Measurements from ENCODE around the gene JPH2.
"Not testable (repeated sequence)": the region's sequence is repeated elsewhere in the genome, so short reads cannot be mapped to it uniquely, and the experiment has no call there.

JPH2 gene

GRCh38 chr20:44211177-44212039 is 24.4 kb upstream of the JPH2 start:
- peak; percentile 54 for DNase-seq (ENCODE audit: low spot score)

GRCh38 chr20:44210406-44211176 is 23.6 kb upstream of the JPH2 start, which contains the start of gene OSER1:
Gene OSER1, minus strand, starts transcription at chr20:44210771. Its CDS starts 3,814 bp downstream, at chr20:44206957.
- peak; percentile 98 for DNase-seq (ENCODE audit: low spot score)

- no peak for DNase-seq (ENCODE audit: low spot score)
Measured at GRCh38 chr20:44209686-44210405, 22.9 kb upstream of the JPH2 start.

DNA sequence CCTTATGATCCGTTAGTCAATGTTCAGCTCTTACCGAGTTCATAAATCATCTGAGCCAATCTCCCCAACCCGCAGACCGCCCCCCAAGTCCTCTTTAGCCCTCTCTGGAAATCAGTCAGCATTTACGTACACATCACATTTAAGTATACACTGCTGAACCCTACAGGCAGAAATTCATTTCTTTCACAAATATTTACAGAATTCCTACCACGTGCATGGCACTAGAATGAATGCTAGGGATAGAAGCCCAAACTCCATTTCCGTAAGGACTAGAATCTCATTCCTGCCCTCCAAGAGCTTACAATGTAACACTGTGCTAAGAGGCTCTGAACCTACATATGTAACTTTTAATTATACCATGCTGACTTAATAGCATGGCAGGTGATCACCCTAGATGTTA is 21.8 kb upstream of the JPH2 start:
- no peak for DNase-seq (ENCODE audit: low spot score)

- DNase-seq (ENCODE audit: low spot score), result no peak
Measured at GRCh38 chr20:44208165-44208564, 21.2 kb upstream of the JPH2 start.

DNA sequence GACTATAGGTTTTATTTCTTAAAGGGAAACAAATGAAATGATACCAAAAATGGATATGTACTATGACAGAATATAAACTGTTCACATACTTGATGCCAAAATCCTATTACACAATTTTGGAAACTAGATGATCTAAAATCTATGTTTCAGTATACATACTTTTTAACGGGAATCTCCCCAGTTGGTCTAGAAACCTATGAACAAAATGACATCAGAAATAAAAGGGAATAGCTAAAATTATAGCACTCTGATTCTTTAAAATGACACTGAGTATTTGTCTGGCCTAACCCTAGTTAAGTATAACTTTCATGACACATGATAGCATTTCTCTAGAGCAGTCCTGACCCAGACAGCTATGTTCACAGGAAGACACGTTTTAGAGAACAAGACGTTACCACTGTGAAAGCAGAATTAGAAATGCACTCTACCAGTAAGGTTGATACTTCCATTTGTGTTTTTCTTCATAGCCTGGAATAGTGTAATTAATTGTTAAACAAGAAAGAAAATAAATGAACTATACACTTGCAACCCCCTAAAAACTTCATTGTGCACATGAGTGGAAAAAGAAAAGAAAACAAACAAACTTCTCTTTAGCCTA is 20.2 kb upstream of the JPH2 start:
- no peak for DNase-seq (ENCODE audit: low spot score)

GRCh38 chr20:44206132-44206531 is 19.1 kb upstream of the JPH2 start:
- DNase-seq (ENCODE audit: low spot score), result no peak

- DNase-seq (ENCODE audit: low spot score), result no peak
Measured at GRCh38 chr20:44204832-44205215, 17.8 kb upstream of the JPH2 start.

GRCh38 chr20:44204156-44204831 is 17.3 kb upstream of the JPH2 start:
- DNase-seq (ENCODE audit: low spot score), result peak; percentile 71

DNA sequence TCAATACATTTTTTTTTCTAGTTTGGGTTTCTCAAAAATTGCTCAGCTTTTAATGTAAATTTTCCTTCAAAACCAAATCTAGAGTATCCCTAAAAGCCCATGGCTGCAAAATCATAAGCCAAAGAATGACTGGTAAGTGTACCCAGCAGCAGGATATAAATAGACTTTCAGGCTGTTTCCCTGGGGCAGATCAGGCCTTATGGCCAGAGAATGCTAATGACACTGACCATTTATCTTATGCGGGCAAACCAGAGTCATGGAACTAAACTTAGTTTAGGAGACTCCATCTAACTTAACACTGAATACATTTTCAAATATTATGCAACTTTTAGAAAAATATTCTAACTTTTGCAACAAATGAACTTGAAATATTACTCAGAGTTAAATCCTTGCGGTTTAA is 16.2 kb upstream of the JPH2 start:
- DNase-seq (ENCODE audit: low spot score), result no peak

- no peak for DNase-seq (ENCODE audit: low spot score)
Measured at GRCh38 chr20:44200983-44201382, 14.0 kb upstream of the JPH2 start.

DNA sequence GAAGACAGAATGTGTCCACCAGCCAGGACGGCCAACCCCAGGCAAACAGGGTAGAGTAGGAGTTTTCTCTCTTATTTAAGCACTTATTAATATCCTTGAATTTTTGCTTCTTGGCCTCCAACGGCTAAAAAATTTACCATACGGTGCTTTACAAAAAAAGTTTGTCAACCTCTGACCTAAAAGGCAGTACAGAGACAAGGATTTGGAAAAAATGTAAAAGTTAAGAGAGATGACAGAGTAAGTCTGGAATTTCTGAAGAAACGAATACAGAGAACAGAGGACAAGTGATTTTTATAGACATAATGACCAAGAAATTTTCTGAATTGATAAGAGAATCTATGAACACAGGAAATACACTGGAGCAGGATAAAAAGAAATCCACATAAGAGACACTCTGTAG is 13.4 kb upstream of the JPH2 start:
- DNase-seq (ENCODE audit: low spot score), result no peak

GRCh38 chr20:44199877-44200276 is 12.9 kb upstream of the JPH2 start:
- DNase-seq (ENCODE audit: low spot score), result no peak

- DNase-seq (ENCODE audit: low spot score), result no peak
Measured at GRCh38 chr20:44198872-44199271, 11.9 kb upstream of the JPH2 start.

DNA sequence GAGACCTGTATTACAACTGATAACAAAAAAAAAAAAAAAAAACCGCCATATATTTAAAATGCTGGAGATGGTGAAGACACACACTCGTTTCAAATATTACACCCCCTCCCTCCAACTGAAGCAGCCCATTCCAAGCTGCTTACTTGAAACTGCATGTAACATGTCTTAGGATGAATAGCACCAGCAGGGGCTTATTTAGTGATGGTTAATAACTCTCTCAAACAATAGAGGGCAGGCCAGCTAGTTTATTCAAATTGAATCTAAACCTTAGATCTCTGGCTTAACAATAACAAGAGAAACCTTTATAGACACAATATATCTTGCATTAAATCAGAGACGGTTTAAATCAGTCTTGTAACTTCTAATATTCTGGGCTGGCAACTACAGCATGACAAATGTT is 9.3 kb upstream of the JPH2 start:
- no peak for DNase-seq (ENCODE audit: low spot score)

DNA sequence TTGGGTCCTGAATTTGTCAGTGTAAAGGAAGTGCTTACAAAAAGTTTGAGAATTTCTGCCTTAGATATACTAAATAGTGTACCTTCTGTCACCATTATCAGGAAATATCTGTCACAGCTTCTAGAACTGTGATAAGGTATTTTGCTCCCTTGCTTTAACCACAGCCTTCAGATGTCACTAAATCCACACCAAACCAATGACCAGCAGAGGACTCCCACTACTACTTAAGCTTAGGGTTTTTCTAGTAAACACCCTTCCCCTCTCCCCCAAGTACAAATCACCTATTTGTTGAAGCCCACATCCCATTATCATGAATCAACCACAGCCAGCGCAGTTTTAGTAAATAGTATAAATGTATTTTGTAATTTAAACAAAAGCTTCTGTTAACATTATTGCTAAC is 8.6 kb upstream of the JPH2 start:
- no peak for DNase-seq (ENCODE audit: low spot score)

DNA sequence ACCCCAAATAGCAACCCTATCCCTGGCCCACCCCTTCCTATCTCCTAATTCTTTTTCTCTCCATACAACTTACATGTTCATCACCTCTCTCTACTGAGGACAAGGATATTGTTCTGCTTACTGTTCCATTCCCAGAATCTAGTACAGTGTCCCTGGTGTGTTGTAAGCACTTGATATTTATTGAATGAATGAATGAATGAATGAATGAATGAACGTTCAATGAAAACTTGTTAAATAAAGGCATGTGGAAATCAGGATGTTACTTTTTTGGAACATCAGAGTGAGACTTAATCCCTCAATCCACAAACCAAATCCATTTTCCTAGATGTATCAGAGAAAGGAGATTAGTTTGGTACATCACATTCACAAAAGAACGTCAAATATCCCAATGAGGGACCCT is 6.8 kb upstream of the JPH2 start:
- no peak for DNase-seq (ENCODE audit: low spot score)

DNA sequence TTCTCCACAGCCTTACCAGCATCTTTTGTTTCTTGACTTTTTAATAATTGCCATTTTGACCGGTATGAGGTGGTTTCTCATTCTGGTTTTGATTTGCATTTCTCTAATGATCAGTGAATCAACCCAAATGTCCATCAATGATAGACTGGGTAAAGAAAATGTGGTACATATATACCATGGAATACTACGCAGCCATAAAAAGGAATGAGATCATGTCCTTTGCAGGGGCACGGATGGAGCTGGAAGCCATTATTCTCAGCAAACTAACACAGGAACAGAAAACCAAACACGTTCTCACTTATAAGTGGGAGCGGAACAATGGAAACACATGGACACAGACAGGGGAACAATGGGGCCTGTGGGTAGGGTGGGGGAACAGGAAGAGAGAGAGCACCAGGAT is 4.7 kb upstream of the JPH2 start:
- DNase-seq (ENCODE audit: low spot score), result not testable (repeated sequence)

DNA sequence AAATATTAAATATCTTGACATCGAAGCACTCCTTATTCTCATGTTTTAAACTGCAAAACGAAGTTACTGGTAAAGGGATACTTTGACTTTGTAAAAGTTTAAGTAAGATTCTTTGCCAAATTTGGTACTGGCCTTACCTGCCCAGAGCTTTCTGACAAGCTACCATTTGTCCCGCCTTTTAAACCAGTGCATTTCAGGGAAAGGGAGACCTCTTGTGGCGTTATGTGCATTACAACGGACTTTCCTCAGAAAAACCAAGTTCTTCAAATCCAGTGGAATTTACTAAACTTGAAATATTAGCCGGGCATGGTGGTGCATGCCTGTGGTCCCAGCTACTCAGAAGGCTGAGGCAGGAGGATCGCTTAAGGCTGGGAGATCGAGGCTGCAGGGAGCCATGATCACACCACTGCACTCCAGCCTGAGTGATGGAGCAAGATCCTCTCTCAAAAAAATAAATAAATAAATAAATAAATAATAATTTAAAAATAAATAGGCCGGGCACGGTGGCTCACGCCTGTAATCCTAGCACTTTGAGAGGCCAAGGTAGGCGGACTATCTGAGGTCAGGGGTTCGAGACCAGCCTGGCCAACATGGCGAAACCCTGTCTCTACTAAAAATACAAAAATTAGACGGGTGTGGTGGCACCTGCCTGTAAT is 3.3 kb upstream of the JPH2 start:
- DNase-seq (ENCODE audit: low spot score), result peak; percentile 60

DNA sequence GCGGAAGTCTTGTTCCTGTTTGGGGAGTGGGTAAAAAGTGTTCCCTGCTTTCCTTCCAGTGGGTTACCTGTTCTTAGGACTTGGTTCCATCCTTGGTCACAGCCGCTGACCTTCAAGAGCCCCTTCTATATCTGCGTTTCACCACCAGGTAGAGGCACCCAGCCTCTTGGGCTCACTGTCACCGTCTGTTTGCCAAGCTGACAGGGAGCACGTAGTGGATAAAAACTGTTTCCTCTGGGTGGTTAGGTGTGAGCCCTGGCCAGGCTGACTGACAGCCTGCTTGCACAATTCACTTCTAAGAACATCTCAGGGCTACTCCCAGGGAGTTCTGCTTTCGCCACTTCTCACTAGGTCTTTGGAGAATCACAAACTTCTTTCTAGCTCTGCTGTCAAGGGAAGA is 1.8 kb upstream of the JPH2 start:
- no peak for DNase-seq (ENCODE audit: low spot score)
